ENCODE measurements around the gene MRPS6.

DNA sequence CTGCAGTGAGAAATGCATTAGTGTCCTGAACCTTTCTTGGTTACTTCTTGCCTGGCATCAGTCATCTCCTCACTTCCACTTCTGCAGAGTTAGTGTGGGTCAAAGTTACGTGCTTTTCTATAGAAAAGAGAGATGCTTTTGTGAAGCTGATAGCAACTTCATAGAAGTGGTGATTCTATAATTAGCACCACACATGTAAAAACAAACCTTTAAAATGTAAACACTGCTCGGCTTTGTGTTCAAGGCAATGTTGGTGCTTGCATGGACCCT is 57.3 kb downstream of the MRPS6 start:
- TF ChIP-seq, protein P1, sequence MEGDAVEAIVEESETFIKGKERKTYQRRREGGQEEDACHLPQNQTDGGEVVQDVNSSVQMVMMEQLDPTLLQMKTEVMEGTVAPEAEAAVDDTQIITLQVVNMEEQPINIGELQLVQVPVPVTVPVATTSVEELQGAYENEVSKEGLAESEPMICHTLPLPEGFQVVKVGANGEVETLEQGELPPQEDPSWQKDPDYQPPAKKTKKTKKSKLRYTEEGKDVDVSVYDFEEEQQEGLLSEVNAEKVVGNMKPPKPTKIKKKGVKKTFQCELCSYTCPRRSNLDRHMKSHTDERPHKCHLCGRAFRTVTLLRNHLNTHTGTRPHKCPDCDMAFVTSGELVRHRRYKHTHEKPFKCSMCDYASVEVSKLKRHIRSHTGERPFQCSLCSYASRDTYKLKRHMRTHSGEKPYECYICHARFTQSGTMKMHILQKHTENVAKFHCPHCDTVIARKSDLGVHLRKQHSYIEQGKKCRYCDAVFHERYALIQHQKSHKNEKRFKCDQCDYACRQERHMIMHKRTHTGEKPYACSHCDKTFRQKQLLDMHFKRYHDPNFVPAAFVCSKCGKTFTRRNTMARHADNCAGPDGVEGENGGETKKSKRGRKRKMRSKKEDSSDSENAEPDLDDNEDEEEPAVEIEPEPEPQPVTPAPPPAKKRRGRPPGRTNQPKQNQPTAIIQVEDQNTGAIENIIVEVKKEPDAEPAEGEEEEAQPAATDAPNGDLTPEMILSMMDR (IDR thresholded peaks at IDR 0.05): no peak
- no peak for TF ChIP-seq POLR2A (IDR thresholded peaks at IDR 0.05)
- TF ChIP-seq POLR2AphosphoS5 (IDR thresholded peaks at IDR 0.05; ENCODE audit: insufficient read depth in 1 of 2, low read depth in 1 of 2): no peak

Data from vagina (tissue), 2 donors.